ENCODE data around the gene NGEF.

- TF ChIP-seq CTCF (tag by site-specific recombination; IDR thresholded peaks at IDR 0.05): no peak
- TF ChIP-seq ZNF629 (tag by site-specific recombination; IDR thresholded peaks at IDR 0.05): no peak
- no peak for TF ChIP-seq ZSCAN30 (tag by site-specific recombination; IDR thresholded peaks at IDR 0.05)
- TF ChIP-seq ZNF10 (tag by site-specific recombination; IDR thresholded peaks at IDR 0.05): no peak
- no peak for TF ChIP-seq ZBTB44 (tag by site-specific recombination; IDR thresholded peaks at IDR 0.05)
- TF ChIP-seq ZNF707 (tag by site-specific recombination; IDR thresholded peaks at IDR 0.05): no peak
- TF ChIP-seq ZNF394 (tag by site-specific recombination; IDR thresholded peaks at IDR 0.05; ENCODE audit: borderline replicate concordance): no peak
- TF ChIP-seq ZNF292 (tag by site-specific recombination; IDR thresholded peaks at IDR 0.05; ENCODE audit: borderline replicate concordance, low read depth): no peak
- TF ChIP-seq ZNF274 (IDR thresholded peaks at IDR 0.05; ENCODE audit: low read length): no peak
- TF ChIP-seq ZNF274 (tag by site-specific recombination; IDR thresholded peaks at IDR 0.05; ENCODE audit: borderline replicate concordance): no peak
- TF ChIP-seq ZNF140 (tag by site-specific recombination; IDR thresholded peaks at IDR 0.05): no peak
- TF ChIP-seq GLI2 (tag by site-specific recombination; IDR thresholded peaks at IDR 0.05; ENCODE audit: borderline replicate concordance, low read depth): no peak
- TF ChIP-seq ZNF837 (tag by site-specific recombination; IDR thresholded peaks at IDR 0.05): no peak
These were observed 47.5 kb upstream of the NGEF start for GRCh38 chr2:233060501-233060979.

Data from HEK293 (cell line).